ENCODE data around the gene ICAM5. TPM values are rescaled to one million over a fixed set of nuclear protein-coding genes. Genes with fewer than 3 reads are reported as not detected.
A peak's percentile ranks its signal among the peaks of the same experiment; 100 is the strongest.

The ICAM5 gene
- total RNA-seq, 1 donor from 2014 or later: 0.11 TPM

DNA sequence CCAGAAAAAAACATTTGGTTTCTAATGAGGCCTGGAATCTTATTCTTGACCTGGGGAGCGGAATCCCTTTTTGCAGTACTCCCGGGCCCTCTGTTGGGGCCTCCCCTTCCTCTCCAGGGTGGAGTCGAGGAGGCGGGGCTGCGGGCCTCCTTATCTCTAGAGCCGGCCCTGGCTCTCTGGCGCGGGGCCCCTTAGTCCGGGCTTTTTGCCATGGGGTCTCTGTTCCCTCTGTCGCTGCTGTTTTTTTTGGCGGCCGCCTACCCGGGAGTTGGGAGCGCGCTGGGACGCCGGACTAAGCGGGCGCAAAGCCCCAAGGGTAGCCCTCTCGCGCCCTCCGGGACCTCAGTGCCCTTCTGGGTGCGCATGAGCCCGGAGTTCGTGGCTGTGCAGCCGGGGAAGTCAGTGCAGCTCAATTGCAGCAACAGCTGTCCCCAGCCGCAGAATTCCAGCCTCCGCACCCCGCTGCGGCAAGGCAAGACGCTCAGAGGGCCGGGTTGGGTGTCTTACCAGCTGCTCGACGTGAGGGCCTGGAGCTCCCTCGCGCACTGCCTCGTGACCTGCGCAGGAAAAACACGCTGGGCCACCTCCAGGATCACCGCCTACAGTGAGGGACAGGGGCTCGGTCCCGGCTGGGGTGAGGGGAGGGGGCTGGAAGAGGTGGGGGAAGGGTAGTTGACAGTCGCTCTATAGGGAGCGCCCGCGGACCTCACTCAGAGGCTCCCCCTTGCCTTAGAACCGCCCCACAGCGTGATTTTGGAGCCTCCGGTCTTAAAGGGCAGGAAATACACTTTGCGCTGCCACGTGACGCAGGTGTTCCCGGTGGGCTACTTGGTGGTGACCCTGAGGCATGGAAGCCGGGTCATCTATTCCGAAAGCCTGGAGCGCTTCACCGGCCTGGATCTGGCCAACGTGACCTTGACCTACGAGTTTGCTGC, 2.7 kb upstream of the ICAM5 start, which contains the start of gene ICAM4:
Gene ICAM4, plus strand, starts transcription at position 153 of the 935 bp plus-strand sequence. Its CDS starts 58 bp downstream, at position 211.
- peak; percentile 91 for DNase-seq
- ATAC-seq (ENCODE audit: poor library complexity): peak; percentile 67
- intact Hi-C loops (cut with DNase I): no loop called here

DNA sequence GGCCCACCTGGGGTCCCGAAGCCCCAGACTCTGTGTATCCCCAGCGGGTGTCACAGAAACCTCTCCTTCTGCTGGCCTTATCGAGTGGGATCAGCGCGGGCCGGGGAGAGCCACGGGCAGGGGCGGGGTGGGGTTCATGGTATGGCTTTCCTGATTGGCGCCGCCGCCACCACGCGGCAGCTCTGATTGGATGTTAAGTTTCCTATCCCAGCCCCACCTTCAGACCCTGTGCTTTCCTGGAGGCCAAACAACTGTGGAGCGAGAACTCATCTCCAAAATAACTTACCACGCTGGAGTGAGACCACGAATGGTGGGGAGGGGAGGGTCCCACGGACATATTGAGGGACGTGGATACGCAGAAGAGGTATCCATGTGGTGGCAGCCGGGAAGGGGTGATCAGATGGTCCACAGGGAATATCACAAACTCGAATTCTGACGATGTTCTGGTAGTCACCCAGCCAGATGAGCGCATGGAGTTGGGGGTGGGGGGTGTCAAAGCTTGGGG, 1.0 kb upstream of the ICAM5 start:
- ATAC-seq (ENCODE audit: poor library complexity) (no peak), DNase-seq (no peak)
- intact Hi-C loops (cut with DNase I): no loop called here

DNA sequence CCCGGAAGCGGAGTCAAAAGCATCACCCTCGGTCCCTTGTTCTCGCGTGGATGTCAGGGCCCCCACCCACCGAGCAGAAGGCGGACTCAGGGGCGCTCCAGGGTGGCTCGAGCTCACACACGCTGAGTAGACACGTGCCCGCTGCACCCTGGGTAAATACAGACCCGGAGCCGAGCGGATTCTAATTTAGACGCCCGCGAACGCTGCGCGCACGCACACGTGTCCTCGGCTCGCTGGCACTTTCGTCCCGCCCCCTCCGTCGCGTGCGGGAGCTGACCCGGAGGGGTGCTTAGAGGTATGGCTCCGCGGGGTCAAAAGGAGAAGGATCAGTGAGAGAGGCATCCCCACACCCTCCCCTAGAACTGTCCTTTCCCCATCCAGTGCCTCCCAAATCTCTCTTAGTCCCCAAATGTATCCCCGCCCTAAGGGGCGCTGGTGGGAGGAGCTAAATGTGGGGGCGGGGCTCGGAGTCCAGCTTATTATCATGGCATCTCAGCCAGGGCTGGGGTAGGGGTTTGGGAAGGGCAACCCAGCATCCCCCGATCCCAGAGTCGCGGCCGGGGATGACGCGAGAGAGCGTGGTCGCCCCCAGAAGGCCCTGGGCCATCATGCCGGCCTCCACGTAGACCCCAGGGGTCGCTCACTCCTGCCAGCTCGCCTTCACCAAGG, 451 bp upstream of the ICAM5 start:
- intact Hi-C loops (cut with DNase I): no loop called here
- DNase-seq: no peak

DNA sequence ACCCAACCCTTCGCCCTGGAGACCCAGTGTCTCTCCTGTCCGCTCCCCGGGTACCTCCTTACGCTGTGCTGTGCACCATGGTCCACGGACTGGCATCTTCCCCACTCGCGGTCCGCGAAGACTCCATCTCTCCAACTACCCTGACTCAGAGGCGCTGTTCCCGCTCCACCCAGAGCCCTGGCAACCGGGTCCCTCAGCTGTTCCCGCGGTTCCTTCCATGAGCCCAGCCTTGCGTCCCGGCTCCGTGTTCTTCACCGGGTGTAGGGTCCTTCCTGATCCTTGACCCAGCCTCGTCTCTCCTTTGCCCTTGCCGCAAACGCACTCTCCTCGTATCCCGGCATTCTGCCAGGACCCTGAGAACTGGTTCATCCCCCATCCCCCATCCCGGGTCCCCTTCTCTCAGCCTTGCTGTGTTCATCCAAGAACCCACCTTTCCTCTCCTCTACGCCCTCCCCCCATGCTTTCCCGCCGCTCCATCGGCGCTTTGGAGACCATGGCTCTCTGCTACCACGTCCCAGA, 664 bp downstream of the ICAM5 start:
- intact Hi-C loops (cut with DNase I): no loop called here
- ATAC-seq (ENCODE audit: poor library complexity): no peak
- DNase-seq: no peak

More for the DNA sequence above, 451 bp upstream of the ICAM5 start:
- no peak for ATAC-seq (ENCODE audit: poor library complexity)

DNA sequence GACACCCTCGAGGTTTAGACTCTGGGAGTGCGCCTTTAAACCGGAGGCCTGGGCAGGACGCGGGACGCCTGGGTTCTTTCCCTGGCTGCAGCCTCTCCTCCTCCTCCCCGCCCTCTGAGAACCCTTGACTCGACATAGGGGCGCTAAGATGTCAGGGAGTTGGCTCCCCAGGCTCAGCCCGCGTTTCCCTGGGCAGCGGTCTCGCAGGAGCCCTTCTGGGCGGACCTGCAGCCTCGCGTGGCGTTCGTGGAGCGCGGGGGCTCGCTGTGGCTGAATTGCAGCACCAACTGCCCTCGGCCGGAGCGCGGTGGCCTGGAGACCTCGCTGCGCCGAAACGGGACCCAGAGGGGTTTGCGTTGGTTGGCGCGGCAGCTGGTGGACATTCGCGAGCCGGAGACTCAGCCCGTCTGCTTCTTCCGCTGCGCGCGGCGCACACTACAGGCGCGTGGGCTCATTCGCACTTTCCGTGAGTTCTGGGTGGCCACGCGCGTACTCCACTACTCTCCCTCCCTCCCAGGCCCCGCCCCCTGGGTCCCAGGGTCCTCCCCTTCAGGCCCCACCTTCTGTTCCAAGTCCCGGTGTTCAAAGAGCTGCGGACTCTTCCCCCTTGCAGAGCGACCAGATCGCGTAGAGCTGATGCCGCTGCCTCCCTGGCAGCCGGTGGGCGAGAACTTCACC, 1.3 kb downstream of the ICAM5 start:
- ATAC-seq (ENCODE audit: poor library complexity): peak; percentile 50
- peak; percentile 83 for DNase-seq
- intact Hi-C loops (cut with DNase I): no loop called here

DNA sequence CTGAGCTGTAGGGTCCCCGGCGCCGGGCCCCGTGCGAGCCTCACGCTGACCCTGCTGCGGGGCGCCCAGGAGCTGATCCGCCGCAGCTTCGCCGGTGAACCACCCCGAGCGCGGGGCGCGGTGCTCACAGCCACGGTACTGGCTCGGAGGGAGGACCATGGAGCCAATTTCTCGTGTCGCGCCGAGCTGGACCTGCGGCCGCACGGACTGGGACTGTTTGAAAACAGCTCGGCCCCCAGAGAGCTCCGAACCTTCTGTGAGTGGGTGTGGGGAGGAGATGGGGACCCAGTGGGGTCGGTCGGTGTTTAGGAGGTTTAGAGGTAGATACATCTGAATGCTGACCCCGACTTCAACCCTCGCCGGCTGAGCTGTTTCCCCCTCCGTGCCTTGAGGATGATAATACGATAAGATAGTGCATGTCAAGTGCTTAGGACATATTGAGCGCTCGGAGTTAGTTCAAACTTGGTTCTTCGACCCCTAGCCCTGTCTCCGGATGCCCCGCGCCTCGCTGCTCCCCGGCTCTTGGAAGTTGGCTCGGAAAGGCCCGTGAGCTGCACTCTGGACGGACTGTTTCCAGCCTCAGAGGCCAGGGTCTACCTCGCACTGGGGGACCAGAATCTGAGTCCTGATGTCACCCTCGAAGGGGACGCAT, 1.9 kb downstream of the ICAM5 start:
- ATAC-seq (ENCODE audit: poor library complexity) (no peak), DNase-seq (no peak)
- intact Hi-C loops (cut with DNase I): no loop called here

DNA sequence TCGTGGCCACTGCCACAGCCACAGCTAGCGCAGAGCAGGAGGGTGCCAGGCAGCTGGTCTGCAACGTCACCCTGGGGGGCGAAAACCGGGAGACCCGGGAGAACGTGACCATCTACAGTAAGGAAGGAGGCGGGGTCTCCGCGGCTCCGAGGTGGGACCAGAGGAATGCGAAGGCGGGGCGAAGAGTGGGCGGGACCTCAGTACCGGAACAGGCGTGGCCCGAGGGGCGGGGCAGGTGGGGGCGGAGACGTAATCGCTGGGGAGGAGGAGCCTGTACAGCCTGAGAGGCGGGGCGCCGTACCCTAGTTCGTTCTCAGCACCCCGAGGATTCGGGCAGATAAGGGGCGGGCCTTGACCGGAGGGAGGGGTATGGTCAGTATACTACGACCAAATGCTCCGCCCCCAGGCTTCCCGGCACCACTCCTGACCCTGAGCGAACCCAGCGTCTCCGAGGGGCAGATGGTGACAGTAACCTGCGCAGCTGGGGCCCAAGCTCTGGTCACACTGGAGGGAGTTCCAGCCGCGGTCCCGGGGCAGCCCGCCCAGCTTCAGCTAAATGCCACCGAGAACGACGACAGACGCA, 2.5 kb downstream of the ICAM5 start:
- intact Hi-C loops (cut with DNase I): no loop called here
- ATAC-seq (ENCODE audit: poor library complexity): peak; percentile 68
- DNase-seq: peak; percentile 88

DNA sequence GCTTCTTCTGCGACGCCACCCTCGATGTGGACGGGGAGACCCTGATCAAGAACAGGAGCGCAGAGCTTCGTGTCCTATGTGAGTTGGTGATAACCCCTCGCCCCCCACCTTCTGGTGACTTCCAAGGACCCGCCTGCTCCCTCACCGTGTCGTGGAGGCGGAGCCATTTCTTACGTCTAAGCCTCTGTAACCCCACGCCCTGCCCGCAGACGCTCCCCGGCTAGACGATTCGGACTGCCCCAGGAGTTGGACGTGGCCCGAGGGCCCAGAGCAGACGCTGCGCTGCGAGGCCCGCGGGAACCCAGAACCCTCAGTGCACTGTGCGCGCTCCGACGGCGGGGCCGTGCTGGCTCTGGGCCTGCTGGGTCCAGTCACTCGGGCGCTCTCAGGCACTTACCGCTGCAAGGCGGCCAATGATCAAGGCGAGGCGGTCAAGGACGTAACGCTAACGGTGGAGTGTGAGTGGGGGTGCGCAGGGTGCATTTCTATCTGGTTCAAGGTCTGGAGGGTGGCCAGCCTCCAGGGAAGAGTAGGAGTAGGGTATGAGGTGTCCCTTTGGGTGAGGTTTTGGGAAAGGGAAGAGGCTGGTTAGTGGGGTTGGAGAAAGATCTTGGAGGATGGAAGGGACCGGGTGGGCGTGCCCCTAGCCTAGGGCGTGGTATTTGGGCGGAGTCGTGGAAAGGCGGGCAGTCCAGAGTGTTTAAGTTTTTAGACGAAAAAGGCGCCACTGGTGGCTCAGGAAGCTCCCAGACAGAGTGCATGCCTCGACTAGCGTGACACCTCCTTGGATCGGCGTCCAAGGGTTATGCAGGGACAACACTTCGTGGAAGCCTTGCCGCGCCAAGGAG, 3.3 kb downstream of the ICAM5 start:
- intact Hi-C loops (cut with DNase I): no loop called here
- DNase-seq (no peak), ATAC-seq (ENCODE audit: poor library complexity) (no peak)

DNA sequence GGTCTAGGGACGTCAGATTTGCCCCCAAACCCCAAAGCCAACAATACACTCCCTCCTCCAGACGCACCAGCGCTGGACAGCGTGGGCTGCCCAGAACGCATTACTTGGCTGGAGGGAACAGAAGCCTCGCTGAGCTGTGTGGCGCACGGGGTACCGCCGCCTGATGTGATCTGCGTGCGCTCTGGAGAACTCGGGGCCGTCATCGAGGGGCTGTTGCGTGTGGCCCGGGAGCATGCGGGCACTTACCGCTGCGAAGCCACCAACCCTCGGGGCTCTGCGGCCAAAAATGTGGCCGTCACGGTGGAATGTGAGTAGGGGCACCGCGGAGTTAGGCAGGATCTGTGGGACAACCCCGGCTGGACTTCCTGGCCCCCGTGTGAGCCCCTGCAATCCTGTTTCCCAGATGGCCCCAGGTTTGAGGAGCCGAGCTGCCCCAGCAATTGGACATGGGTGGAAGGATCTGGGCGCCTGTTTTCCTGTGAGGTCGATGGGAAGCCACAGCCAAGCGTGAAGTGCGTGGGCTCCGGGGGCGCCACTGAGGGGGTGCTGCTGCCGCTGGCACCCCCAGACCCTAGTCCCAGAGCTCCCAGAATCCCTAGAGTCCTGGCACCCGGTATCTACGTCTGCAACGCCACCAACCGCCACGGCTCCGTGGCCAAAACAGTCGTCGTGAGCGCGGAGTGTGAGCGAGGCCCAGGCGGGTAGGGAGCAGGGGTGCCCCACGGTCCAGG, 4.0 kb downstream of the ICAM5 start:
- DNase-seq (no peak), ATAC-seq (ENCODE audit: poor library complexity) (no peak)
- intact Hi-C loops (cut with DNase I): no loop called here

DNA sequence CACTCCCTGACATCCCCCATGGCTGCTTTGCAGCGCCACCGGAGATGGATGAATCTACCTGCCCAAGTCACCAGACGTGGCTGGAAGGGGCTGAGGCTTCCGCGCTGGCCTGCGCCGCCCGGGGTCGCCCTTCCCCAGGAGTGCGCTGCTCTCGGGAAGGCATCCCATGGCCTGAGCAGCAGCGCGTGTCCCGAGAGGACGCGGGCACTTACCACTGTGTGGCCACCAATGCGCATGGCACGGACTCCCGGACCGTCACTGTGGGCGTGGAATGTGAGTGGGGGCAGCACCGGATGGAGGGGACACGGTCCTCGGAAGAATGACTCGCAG, 4.6 kb downstream of the ICAM5 start:
- no peak for ATAC-seq (ENCODE audit: poor library complexity)
- intact Hi-C loops (cut with DNase I): no loop called here
- DNase-seq: no peak

DNA sequence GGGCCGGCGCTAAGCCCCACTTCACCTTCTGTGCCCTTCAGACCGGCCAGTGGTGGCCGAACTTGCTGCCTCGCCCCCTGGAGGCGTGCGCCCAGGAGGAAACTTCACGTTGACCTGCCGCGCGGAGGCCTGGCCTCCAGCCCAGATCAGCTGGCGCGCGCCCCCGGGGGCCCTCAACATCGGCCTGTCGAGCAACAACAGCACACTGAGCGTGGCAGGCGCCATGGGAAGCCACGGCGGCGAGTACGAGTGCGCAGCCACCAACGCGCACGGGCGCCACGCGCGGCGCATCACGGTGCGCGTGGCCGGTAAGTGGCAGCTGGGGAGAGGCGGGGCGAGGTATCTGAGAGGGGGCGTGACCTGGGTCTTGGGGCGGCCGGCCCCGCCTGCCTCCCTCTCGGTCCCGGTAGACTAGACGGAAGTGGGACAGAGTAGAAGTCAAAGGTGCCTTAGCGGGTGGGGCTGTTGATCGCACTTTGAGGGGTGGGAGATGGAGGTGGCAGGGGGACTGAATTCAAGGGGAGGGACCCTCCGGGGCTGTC, 5.6 kb downstream of the ICAM5 start:
- peak; percentile 73 for DNase-seq
- intact Hi-C loops (cut with DNase I): no loop called here

DNA sequence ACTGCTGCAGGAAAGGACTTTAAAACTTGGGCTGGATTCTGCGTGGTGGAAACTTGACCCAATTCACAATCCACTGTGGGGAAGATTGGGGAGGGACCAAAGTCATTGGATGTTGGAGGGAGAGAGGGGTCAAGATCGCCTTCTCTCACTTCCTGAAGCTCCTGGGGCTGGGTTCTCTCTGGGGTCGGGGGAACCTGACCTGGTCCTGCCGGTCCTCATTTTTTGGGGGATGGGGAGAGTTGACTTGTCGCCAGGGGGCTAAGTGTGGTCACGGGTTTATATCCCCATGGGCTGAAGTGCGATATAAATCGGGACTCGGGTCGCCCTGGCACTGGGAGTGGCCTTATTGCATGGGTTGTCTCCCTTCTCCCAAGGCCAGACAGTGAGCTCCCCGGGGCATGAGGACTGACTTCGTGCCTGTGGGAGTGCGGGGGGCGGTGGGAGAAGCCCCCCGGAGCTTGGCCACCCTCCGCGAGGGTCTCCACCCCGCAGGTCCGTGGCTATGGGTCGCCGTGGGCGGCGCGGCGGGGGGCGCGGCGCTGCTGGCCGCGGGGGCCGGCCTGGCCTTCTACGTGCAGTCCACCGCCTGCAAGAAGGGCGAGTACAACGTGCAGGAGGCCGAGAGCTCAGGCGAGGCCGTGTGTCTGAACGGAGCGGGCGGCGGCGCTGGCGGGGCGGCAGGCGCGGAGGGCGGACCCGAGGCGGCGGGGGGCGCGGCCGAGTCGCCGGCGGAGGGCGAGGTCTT, 6.3 kb downstream of the ICAM5 start:
- intact Hi-C loops (cut with DNase I): no loop called here
- ATAC-seq (ENCODE audit: poor library complexity): no peak
- no peak for DNase-seq

More for the DNA sequence above, 5.6 kb downstream of the ICAM5 start:
- peak; percentile 24 for ATAC-seq (ENCODE audit: poor library complexity)

DNA sequence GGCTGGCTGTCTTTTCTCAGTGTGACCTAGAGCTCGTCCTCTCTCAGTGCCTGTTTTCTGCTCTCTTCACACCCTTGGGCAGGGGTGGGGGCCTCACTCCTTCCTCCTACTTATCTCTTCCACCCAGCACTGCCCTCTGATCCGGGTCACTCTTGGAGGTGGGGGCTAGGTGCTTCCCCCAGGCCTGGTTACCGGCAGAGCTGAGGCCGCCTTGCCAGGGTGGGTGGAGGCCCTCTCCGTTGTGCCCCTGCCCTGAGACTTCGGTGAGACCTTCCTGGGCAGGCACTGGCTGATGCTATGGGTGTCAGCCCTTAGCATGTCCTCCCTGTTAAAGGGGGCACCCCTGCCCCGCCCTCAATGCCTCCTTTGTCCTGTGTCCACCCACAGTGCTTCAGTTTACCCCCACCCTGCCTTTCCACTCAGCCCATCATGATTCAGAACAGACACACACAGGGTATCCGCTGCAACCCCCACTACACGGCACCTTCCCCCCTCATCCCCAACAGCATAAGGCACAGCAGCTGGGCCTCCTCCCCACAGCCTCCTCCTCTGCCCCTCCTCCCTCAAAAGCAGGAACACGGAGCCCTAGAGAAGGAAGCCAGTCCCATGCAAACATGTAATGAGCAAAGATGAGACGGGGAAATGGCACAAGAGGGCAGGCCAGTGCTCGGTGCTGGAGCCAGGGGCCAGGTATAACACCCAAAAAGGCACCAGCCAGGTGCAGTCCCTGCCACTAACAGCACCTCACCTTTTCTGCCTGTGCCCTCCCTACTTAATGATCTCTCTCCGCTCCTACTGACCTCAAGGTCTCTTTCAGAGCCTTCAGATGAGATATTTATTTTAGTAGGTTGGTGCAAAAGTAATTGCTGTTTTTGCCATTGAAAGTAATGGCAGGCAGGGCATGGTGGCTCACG, 10.1 kb downstream of the ICAM5 start:
- ATAC-seq (ENCODE audit: poor library complexity) (no peak), DNase-seq (no peak)
- intact Hi-C loops (cut with DNase I): no loop called here

DNA sequence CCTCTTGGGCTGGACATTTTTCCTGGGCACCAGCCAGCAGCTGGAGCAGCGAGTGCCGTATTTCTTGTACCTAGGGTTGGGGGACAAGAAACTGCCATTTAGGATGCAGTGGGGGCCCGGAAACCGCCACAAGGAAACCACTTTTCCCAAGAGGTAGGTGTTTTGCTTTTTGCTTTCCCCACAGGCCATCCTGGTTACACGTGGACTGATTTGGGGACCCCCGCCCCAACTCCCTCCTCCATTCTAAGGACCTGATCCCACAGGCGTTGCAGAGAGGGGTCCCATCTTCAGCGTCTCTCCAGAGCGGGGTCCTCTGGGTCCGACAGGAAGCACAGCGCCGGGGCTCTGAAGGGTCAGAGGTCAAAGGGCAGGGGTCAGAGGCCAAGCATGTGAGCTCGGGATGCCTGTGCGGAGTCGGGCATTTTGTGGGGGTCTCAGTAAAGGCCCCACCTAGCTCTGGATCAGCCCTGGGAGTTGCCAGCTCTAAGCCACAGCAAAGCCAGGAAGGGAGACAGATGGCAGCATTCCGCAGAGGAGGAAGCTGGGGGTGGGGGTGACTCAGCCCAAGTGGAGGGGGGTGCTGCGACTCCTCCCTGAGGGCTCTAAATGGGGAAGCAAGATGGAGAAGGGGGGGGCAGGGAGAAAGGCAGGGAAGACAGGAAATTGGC, 15.5 kb downstream of the ICAM5 start:
- intact Hi-C loops (cut with DNase I): no loop called here
- DNase-seq (peak; percentile 63), ATAC-seq (ENCODE audit: poor library complexity) (peak; percentile 64)
